Measurements from ENCODE around the gene RAB10. TPM values are rescaled to one million over a fixed set of nuclear protein-coding genes. Genes with fewer than 3 reads are reported as not detected.

RAB10 gene
- total and polyA plus RNA-seq, 2 of the 4 experiments (the other 2 are of a cell fraction): 30.1 to 77.1 TPM

GRCh38 chr2:26175466-26176278 lies 141.8 kb downstream of the RAB10 start:
- H2AK9ac ChIP-seq (replicated peaks; ENCODE audit: low read depth, low read length, poor library complexity): no peak overlapping the region
- no peak overlapping the region for H2BK15ac ChIP-seq (ENCODE audit: low read depth, low read length)
- no peak overlapping the region for H2AK5ac ChIP-seq (ENCODE audit: low read depth, low read length)
- no peak overlapping the region for H4K5ac ChIP-seq (ENCODE audit: low read depth, low read length)
- no peak overlapping the region for H3K27ac ChIP-seq (ENCODE audit: insufficient read depth, low read length)
- ChIA-PET POLR2A (ENCODE audit: unreplicated experiment) (no interaction called here), CTCF (no interaction called here)
- no peak for ATAC-seq (ENCODE audit: low read depth)
- dilution Hi-C loops (cut with HindIII; ENCODE audit: low sequenced_read_pairs, unreplicated experiment): no loop called here
- H3K56ac ChIP-seq (ENCODE audit: extremely low read depth, insufficient read depth, low read length): no peak overlapping the region
- H3K79me1 ChIP-seq (ENCODE audit: low read depth in 1 of 2, low read length in 2 of 2): no peaks in the 10 kb centered on the region
- no peaks in the 10 kb centered on the region; the same call in 1 of the 2 replicates for H3K9me3 ChIP-seq (ENCODE audit: control insufficient read depth, insufficient read depth, low read length)
- H3K9ac ChIP-seq (ENCODE audit: low read depth, low read length): no peak overlapping the region
- H2AFZ ChIP-seq (replicated peaks; ENCODE audit: low read length, poor library complexity): peak overlapping the region; percentile 21
- no peak overlapping the region for H3K4me3 ChIP-seq (ENCODE audit: insufficient read depth, low read depth, low read length)
- no peaks in the 10 kb centered on the region for H3K4me1 ChIP-seq (ENCODE audit: control insufficient read depth, insufficient read depth, low read length)
- no peak overlapping the region for H3K4me2 ChIP-seq (ENCODE audit: low read depth, low read length)
- H4K20me1 ChIP-seq (ENCODE audit: insufficient read depth, low read length): no peaks in the 10 kb centered on the region
- H4K8ac ChIP-seq (ENCODE audit: low read depth in 2 of 2, low read length in 2 of 2): no peak overlapping the region
- H3K9me1 ChIP-seq (ENCODE audit: insufficient read depth, low read length): no peaks in the 10 kb centered on the region
- BruUV-seq (replicated peaks): no TSS peak
- H2BK120ac ChIP-seq (ENCODE audit: low read depth, low read length): no peak overlapping the region
- H2BK20ac ChIP-seq (ENCODE audit: low read depth, low read length): no peak overlapping the region
- H3K14ac ChIP-seq (replicated peaks; ENCODE audit: low read depth, low read length): no peak overlapping the region
- H2BK5ac ChIP-seq (ENCODE audit: low read depth, low read length, poor library complexity, severe bottlenecking): no peak overlapping the region
- no peak for TF ChIP-seq CHD1 (IDR thresholded peaks at IDR 0.05; ENCODE audit: low read depth, low read length)
- intact Hi-C loops (cut with micrococcal nuclease): no loop called here
- WGBS, 2 experiments (ENCODE audit: extremely low coverage in 2 of 2, insufficient read length in 1 of 2): 32% methylated on average over 7 of the region's 15 CpGs; no CpG with 5 or more reads in 1 of the 2 experiments
- in situ Hi-C loops (cut with MboI; ENCODE audit: low sequenced_read_pairs): no loop called here
- H3K18ac ChIP-seq (ENCODE audit: low read depth, low read length): no peak overlapping the region
- DNase-seq: no peak
- no peaks in the 10 kb centered on the region for H3K36me3 ChIP-seq (ENCODE audit: control insufficient read depth, insufficient read depth, low read length)
- H4K91ac ChIP-seq (ENCODE audit: insufficient read depth, low read depth, low read length): no peak overlapping the region
- no peak overlapping the region for H3K4ac ChIP-seq (ENCODE audit: low read depth, low read length)
- H3K23ac ChIP-seq (ENCODE audit: low read depth, low read length): no peak overlapping the region
- peaks cover 53% of the 10 kb centered on the region for H3K27me3 ChIP-seq (ENCODE audit: control insufficient read depth, insufficient read depth, low read length)
